GM23248 (cell line): Measurements from ENCODE around the gene MOGAT2. TPM values are rescaled to one million over a fixed set of nuclear protein-coding genes. Genes with fewer than 3 reads are reported as not detected.

ENCODE experiments used
- DNase-seq: peaks from one replicate; pipeline ENCODE4 v3.0.0-alpha.2; 2015
- H2AFZ ChIP-seq: fragments of 200-600 bp; sonication (generic); 2 replicates; pipeline ENCODE4 v1.6.1; 2016; ENCODE audit warnings: antibody characterized with exemption
- H3F3A ChIP-seq: fragments of 200-600 bp; sonication (generic); 2 replicates; pipeline ENCODE4 v1.6.1; 2016; ENCODE audit warnings: mild to moderate bottlenecking, antibody characterized with exemption, mixed run types; ENCODE audit not compliant: insufficient read depth
- H3K27ac ChIP-seq: fragments of 200-600 bp; sonication (generic); 2 replicates; pipeline ENCODE4 v1.5.1; 2016; ENCODE audit warnings: mild to moderate bottlenecking
- H3K27me3 ChIP-seq: fragments of 200-600 bp; sonication (generic); replicated peaks from 2 replicates; pipeline ENCODE4 v1.6.1; 2016; ENCODE audit warnings: mild to moderate bottlenecking; ENCODE audit not compliant: insufficient read depth
- H3K36me3 ChIP-seq: fragments of 200-600 bp; sonication (generic); 2 replicates; pipeline ENCODE4 v1.6.1; 2016; ENCODE audit warnings: low read depth, mild to moderate bottlenecking
- H3K4me1 ChIP-seq: fragments of 200-600 bp; sonication (generic); 2 replicates; pipeline ENCODE4 v1.6.1; 2016; ENCODE audit warnings: mild to moderate bottlenecking; ENCODE audit not compliant: insufficient read depth
- H3K4me2 ChIP-seq: fragments of 200-600 bp; sonication (generic); one replicate; pipeline ENCODE4 v1.6.1; 2016; ENCODE audit warnings: mild to moderate bottlenecking; ENCODE audit not compliant: unreplicated experiment
- H3K4me3 ChIP-seq: fragments of 200-600 bp; sonication (generic); 2 replicates; pipeline ENCODE4 v1.5.1; 2016; ENCODE audit warnings: mild to moderate bottlenecking
- H3K79me2 ChIP-seq: fragments of 200-600 bp; sonication (generic); 2 replicates; pipeline ENCODE4 v1.6.1; 2016; ENCODE audit warnings: mild to moderate bottlenecking; ENCODE audit not compliant: insufficient read depth
- H3K9ac ChIP-seq: fragments of 200-600 bp; sonication (generic); 2 replicates; pipeline ENCODE4 v1.6.1; 2016; ENCODE audit warnings: mild to moderate bottlenecking
- H3K9me2 ChIP-seq: fragments of 200-600 bp; sonication (generic); 2 replicates; pipeline ENCODE4 v1.6.1; 2016; ENCODE audit warnings: mixed run types, mild to moderate bottlenecking, moderate library complexity; ENCODE audit not compliant: insufficient read depth
- H3K9me3 ChIP-seq: fragments of 200-600 bp; sonication (generic); one replicate; pipeline ENCODE4 v1.6.1; 2017; ENCODE audit warnings: low read depth
- H4K20me1 ChIP-seq: fragments of 200-600 bp; sonication (generic); 2 replicates; pipeline ENCODE4 v1.6.0; 2016; ENCODE audit not compliant: insufficient read depth
- EZH2 ChIP-seq: fragments of 200-600 bp; sonication (generic); IDR thresholded peaks from 2 replicates; pipeline ENCODE4 v1.6.1; 2018; ENCODE audit warnings: antibody characterized with exemption, mild to moderate bottlenecking; ENCODE audit not compliant: insufficient read depth, poor library complexity, severe bottlenecking
- EZH2phosphoT487 ChIP-seq: fragments of 200-600 bp; sonication (generic); IDR thresholded peaks from 2 replicates; pipeline ENCODE4 v1.6.1; 2018; ENCODE audit warnings: antibody characterized with exemption, moderate library complexity, mild to moderate bottlenecking, low read depth; ENCODE audit not compliant: insufficient read depth
- WGBS, 2 experiments: methylation state at CpG; one replicate each; pipeline ENCODE4 v1.1.6; 2015 to 2017; ENCODE audit warnings: low lambda C conversion rate in 2 of 2, low coverage in 1 of 2; ENCODE audit errors: missing lambda C conversion rate in 2 of 2; 5-methylcytosine and 5-hydroxymethylcytosine counted together
- in situ Hi-C: fragments of 300-500 bp; cut with MboI; formaldehyde crosslinking; loops from 2 replicates; pipeline ENCODE4 v1.15.0; 2020
- polyA plus RNA-seq: library from polyadenylated mRNA; unstranded; fragments of >200 nt; fragmentation: Nextera tagmentation; extraction: Ambion mirVana; gene quantifications from 2 replicates; pipeline ENCODE4 v1.2.1, GENCODE V29; 2016
- total RNA-seq: library from RNA; depleted of rRNA; stranded (reverse); fragments of >200 nt; shearing (Covaris generic); gene quantifications from 2 replicates; pipeline ENCODE4 v1.2.3, GENCODE V29; 2014

The MOGAT2 gene
- total and polyA plus RNA-seq, 2 experiments from 2014 or later = not detected

- H3K4me1 ChIP-seq = peaks cover 25% of the 10 kb centered on the region
- in situ Hi-C loops = no loop called here
- no peak overlapping the region for H3K4me3 ChIP-seq
- no peak for DNase-seq
- no peaks in the 10 kb centered on the region for H3K9me2 ChIP-seq
- H3K27ac ChIP-seq = no peak overlapping the region
- H3K36me3 ChIP-seq = no peaks in the 10 kb centered on the region
- H4K20me1 ChIP-seq = no peaks in the 10 kb centered on the region
- H3K9me3 ChIP-seq = no peaks in the 10 kb centered on the region
- no peak overlapping the region for H3K4me2 ChIP-seq
- TF ChIP-seq EZH2 = no peak
- no peak for TF ChIP-seq EZH2phosphoT487
- peaks cover 12% of the 10 kb centered on the region for H3F3A ChIP-seq
- H3K9ac ChIP-seq = no peak overlapping the region
- no peak overlapping the region for H2AFZ ChIP-seq
- 94 to 98% methylated on average over 4 of the region's 4 CpGs for WGBS, 2 experiments
- no peaks in the 10 kb centered on the region for H3K27me3 ChIP-seq
- H3K79me2 ChIP-seq = no peaks in the 10 kb centered on the region
Observed at GRCh38 chr11:75759832-75760231, 42.2 kb downstream of the MOGAT2 start.

- H3K36me3 ChIP-seq = no peaks in the 10 kb centered on the region
- no peak overlapping the region for H3K4me2 ChIP-seq
- H4K20me1 ChIP-seq = no peaks in the 10 kb centered on the region
- TF ChIP-seq EZH2 (no peak), EZH2phosphoT487 (no peak)
- H3K27me3 ChIP-seq = no peaks in the 10 kb centered on the region
- no peaks in the 10 kb centered on the region for H3K9me2 ChIP-seq
- in situ Hi-C loops = no loop called here
- H3K9me3 ChIP-seq = no peaks in the 10 kb centered on the region
- H3F3A ChIP-seq = peaks cover 12% of the 10 kb centered on the region
- H3K4me1 ChIP-seq = peaks cover 25% of the 10 kb centered on the region
- H2AFZ ChIP-seq = no peak overlapping the region
- H3K27ac ChIP-seq = no peak overlapping the region
- DNase-seq = no peak
- no peaks in the 10 kb centered on the region for H3K79me2 ChIP-seq
- no peak overlapping the region for H3K9ac ChIP-seq
- H3K4me3 ChIP-seq = no peak overlapping the region
Observed at GRCh38 chr11:75760243-75760642, 42.6 kb downstream of the MOGAT2 start.

- no peak overlapping the region for H2AFZ ChIP-seq
- peak overlapping the region; percentile 49 for H3K4me2 ChIP-seq
- peak overlapping the region; percentile 46; the same call in 1 of the 2 replicates for H3K9ac ChIP-seq
- H3K9me2 ChIP-seq = no peaks in the 10 kb centered on the region
- in situ Hi-C loops = no loop called here
- H3K79me2 ChIP-seq = no peaks in the 10 kb centered on the region
- 69 to 70% methylated on average over 3 of the region's 3 CpGs for WGBS, 2 experiments
- peaks cover 12% of the 10 kb centered on the region for H3F3A ChIP-seq
- no peaks in the 10 kb centered on the region for H3K9me3 ChIP-seq
- H3K27me3 ChIP-seq = no peaks in the 10 kb centered on the region
- no peak for TF ChIP-seq EZH2
- TF ChIP-seq EZH2phosphoT487 = no peak
- H3K4me1 ChIP-seq = peaks cover 25% of the 10 kb centered on the region
- H3K27ac ChIP-seq = peak overlapping the region; percentile 58
- no peaks in the 10 kb centered on the region for H3K36me3 ChIP-seq
- H3K4me3 ChIP-seq = no peak overlapping the region
- no peaks in the 10 kb centered on the region for H4K20me1 ChIP-seq
- DNase-seq = peak; percentile 91
Observed at GRCh38 chr11:75760710-75761493, 43.3 kb downstream of the MOGAT2 start.

- Histone ChIP-seq H2AFZ (no peak overlapping the region), H3K9ac (no peak overlapping the region), H3K9me3 (no peaks in the 10 kb centered on the region), H3K4me3 (no peak overlapping the region), H3K27me3 (no peaks in the 10 kb centered on the region), H3K4me2 (no peak overlapping the region), H3K36me3 (no peaks in the 10 kb centered on the region), H3K79me2 (no peaks in the 10 kb centered on the region), H3K9me2 (no peaks in the 10 kb centered on the region), H4K20me1 (no peaks in the 10 kb centered on the region), H3K27ac (no peak overlapping the region), H3K4me1 (peaks cover 25% of the 10 kb centered on the region), H3F3A (peaks cover 12% of the 10 kb centered on the region)
- in situ Hi-C loops = no loop called here
- TF ChIP-seq EZH2 (no peak), EZH2phosphoT487 (no peak)
- 90 to 92% methylated on average over 8 of the region's 8 CpGs for WGBS, 2 experiments
- DNase-seq = no peak
Observed at GRCh38 chr11:75762158-75762557, 44.5 kb downstream of the MOGAT2 start.

- no peak overlapping the region for H3K4me2 ChIP-seq
- H3K9me3 ChIP-seq = no peaks in the 10 kb centered on the region
- H3K9me2 ChIP-seq = no peaks in the 10 kb centered on the region
- no peak overlapping the region for H3K4me3 ChIP-seq
- H3K36me3 ChIP-seq = no peaks in the 10 kb centered on the region
- no peak overlapping the region for H3K27ac ChIP-seq
- TF ChIP-seq EZH2 (no peak), EZH2phosphoT487 (no peak)
- in situ Hi-C loops = no loop called here
- H3K27me3 ChIP-seq = no peaks in the 10 kb centered on the region
- no peaks in the 10 kb centered on the region for H3K79me2 ChIP-seq
- peak overlapping the region; percentile 42; the same call in 1 of the 2 replicates for H2AFZ ChIP-seq
- no peak overlapping the region for H3K9ac ChIP-seq
- DNase-seq = peak; percentile 73
- H3K4me1 ChIP-seq = peaks cover 25% of the 10 kb centered on the region
- H4K20me1 ChIP-seq = no peaks in the 10 kb centered on the region
- H3F3A ChIP-seq = peaks cover 12% of the 10 kb centered on the region
- 82 to 85% methylated on average over 2 of the region's 2 CpGs for WGBS, 2 experiments
Observed at GRCh38 chr11:75762885-75763284, 45.2 kb downstream of the MOGAT2 start.
